Thyroid gland (tissue), 4 donors: ENCODE results near the gene ATP10B.

Experiments
- POLR2A ChIP-seq, 2 donors: fragments of 450-650 bp; IDR thresholded peaks; one replicate each; pipeline ENCODE4 v1.6.1; 2017; ENCODE audit warnings: antibody characterized with exemption in 2 of 2, mild to moderate bottlenecking in 2 of 2, moderate library complexity in 1 of 2
- TF ChIP-seq, protein P1 (sequence below), 6 experiments: fragments of 200-600 bp in 3 of 6; fragments of 450-650 bp in 3 of 6; sonication (generic) in 3 of 6; IDR thresholded peaks; one replicate each; pipeline ENCODE4 v1.5.1; 2016 to 2019; ENCODE audit warnings: antibody characterized with exemption in 6 of 6, mild to moderate bottlenecking in 2 of 6, inconsistent platforms in 1 of 6, moderate library complexity in 1 of 6

DNA sequence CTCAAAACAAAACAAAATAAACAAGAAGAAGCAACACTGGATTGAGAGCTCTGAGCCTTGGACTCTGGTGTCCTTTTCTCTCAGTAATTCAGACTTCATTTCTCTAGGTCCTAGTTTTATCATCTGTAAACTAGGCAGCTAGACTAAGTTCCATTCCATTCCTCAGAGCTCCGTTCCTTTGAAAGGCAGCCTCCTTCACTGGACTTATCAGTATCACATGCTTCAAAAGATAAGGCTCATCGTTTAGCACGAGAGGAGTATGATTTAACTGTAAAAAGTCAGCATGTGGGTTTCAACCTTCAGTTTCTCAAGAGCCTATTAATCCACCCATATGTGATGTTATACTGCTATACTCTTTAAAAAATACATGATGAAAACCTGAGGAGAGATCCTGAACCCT is 1.6 kb downstream of the ATP10B start:
- TF ChIP-seq, protein P1, sequence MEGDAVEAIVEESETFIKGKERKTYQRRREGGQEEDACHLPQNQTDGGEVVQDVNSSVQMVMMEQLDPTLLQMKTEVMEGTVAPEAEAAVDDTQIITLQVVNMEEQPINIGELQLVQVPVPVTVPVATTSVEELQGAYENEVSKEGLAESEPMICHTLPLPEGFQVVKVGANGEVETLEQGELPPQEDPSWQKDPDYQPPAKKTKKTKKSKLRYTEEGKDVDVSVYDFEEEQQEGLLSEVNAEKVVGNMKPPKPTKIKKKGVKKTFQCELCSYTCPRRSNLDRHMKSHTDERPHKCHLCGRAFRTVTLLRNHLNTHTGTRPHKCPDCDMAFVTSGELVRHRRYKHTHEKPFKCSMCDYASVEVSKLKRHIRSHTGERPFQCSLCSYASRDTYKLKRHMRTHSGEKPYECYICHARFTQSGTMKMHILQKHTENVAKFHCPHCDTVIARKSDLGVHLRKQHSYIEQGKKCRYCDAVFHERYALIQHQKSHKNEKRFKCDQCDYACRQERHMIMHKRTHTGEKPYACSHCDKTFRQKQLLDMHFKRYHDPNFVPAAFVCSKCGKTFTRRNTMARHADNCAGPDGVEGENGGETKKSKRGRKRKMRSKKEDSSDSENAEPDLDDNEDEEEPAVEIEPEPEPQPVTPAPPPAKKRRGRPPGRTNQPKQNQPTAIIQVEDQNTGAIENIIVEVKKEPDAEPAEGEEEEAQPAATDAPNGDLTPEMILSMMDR (IDR thresholded peaks at IDR 0.05): no peak
- no peak for TF ChIP-seq POLR2A (IDR thresholded peaks at IDR 0.05)
